A549 (cell line): ENCODE measurements around the gene PLEKHS1.

Experiments used
- CEBPB ChIP-seq, 2 experiments: fragments of >200 bp in 1 of 2; sonication (Bioruptor Twin) in 1 of 2; formaldehyde crosslinking in 1 of 2; IDR thresholded peaks; 2 replicates each; pipeline ENCODE4 v1.6.1; 2012 to 2016
- CHD2 ChIP-seq: fragments of 150-350 bp; IDR thresholded peaks from 2 replicates; pipeline ENCODE4 v1.6.1; 2014; ENCODE audit warnings: low read length; ENCODE audit not compliant: partially characterized antibody
- CTCF ChIP-seq: fragments of >200 bp; sonication (Bioruptor Twin); formaldehyde crosslinking; IDR thresholded peaks from 3 replicates; pipeline ENCODE4 v1.5.1; 2016
- MAFK ChIP-seq: fragments of 450-650 bp; IDR thresholded peaks from 2 replicates; pipeline ENCODE4 v1.6.1; 2014; ENCODE audit not compliant: partially characterized antibody
- RAD21 ChIP-seq, 2 experiments: fragments of >200 bp in 1 of 2; sonication (Bioruptor Twin) in 1 of 2; formaldehyde crosslinking in 1 of 2; IDR thresholded peaks in 1 of 2; conservative IDR thresholded peaks in 1 of 2; 2 replicates in 1 of 2; 3 replicates in 1 of 2; pipeline ENCODE4 v1.6.1; 2012 to 2018; ENCODE audit warnings: inconsistent platforms in 1 of 2
- SMC3 ChIP-seq: fragments of >200 bp; sonication (Bioruptor Twin); formaldehyde crosslinking; IDR thresholded peaks from 3 replicates; pipeline ENCODE4 v1.6.1; 2018; ENCODE audit warnings: inconsistent platforms

- TF ChIP-seq CTCF (no peak), SMC3 (no peak), RAD21 (conservative IDR thresholded peaks at IDR 0.05 in 1 of 2, IDR thresholded peaks at IDR 0.05 in 1 of 2) (no peak), CEBPB (IDR thresholded peaks at IDR 0.05) (no peak), MAFK (no peak), CHD2 (no peak)
Observed at GRCh38 chr10:113782986-113783704, 31.7 kb downstream of the PLEKHS1 start.
